K562 (cell line): ENCODE measurements around the gene FOXL3. TPM values are rescaled to one million over a fixed set of nuclear protein-coding genes. Genes with fewer than 3 reads are reported as not detected.

Source experiments
- ATF1 ChIP-seq, 2 experiments: fragments of 450-650 bp in 1 of 2; IDR thresholded peaks; 2 replicates each; pipeline ENCODE4 v1.6.1; 2016; ENCODE audit warnings: missing compliant biosample characterization in 1 of 2, missing genetic modification characterization in 1 of 2
- BCOR ChIP-seq: fragments of 450-650 bp; IDR thresholded peaks from 2 replicates; pipeline ENCODE4 v1.6.1; 2016
- CC2D1A ChIP-seq: fragments of 450-650 bp; IDR thresholded peaks from 2 replicates; pipeline ENCODE4 v1.6.1; 2017; ENCODE audit warnings: mild to moderate bottlenecking
- CTBP1 ChIP-seq: fragments of 450-650 bp; IDR thresholded peaks from 2 replicates; pipeline ENCODE4 v1.6.1; 2016; ENCODE audit warnings: borderline replicate concordance
- GABPB1 ChIP-seq: sonication (generic); formaldehyde crosslinking; IDR thresholded peaks from 2 replicates; pipeline ENCODE4 v1.8.0; 2022; ENCODE audit warnings: mild to moderate bottlenecking, missing genetic modification reagents
- KDM4B ChIP-seq, 2 experiments: fragments of 450-650 bp in 1 of 2; sonication (generic) in 1 of 2; IDR thresholded peaks; 2 replicates each; pipeline ENCODE4 v1.6.1; 2016 to 2017; ENCODE audit warnings: borderline replicate concordance in 2 of 2, antibody characterized with exemption in 1 of 2, low read depth in 1 of 2, mild to moderate bottlenecking in 1 of 2
- MYC ChIP-seq, 2 experiments: fragments of 250-450 bp in 1 of 2; sonication (Bioruptor Pico) in 1 of 2; IDR thresholded peaks; 2 replicates each; pipeline versions ENCODE4 v1.5.1 to v1.6.1; 2012 to 2021; ENCODE audit warnings: low read depth in 2 of 2, borderline replicate concordance in 1 of 2, improper control_type of control experiment in 1 of 2, low read length in 1 of 2, mild to moderate bottlenecking in 1 of 2, moderate library complexity in 1 of 2
- NFIC ChIP-seq: fragments of 450-650 bp; IDR thresholded peaks from 2 replicates; pipeline ENCODE4 v1.6.1; 2017; ENCODE audit warnings: mild to moderate bottlenecking, inconsistent platforms
- RBM25 ChIP-seq: fragments of 200-400 bp; formaldehyde crosslinking; IDR thresholded peaks from 2 replicates; pipeline ENCODE4 v1.6.1; 2018; ENCODE audit warnings: low read length, low read depth, moderate library complexity; ENCODE audit not compliant: severe bottlenecking
- SAFB ChIP-seq: fragments of 200-400 bp; formaldehyde crosslinking; IDR thresholded peaks from 2 replicates; pipeline ENCODE4 v1.6.1; 2017; ENCODE audit warnings: low read depth, low read length, borderline replicate concordance
- SMARCA5 ChIP-seq: fragments of 450-650 bp; IDR thresholded peaks from 2 replicates; pipeline ENCODE4 v1.6.1; 2016
- SPI1 ChIP-seq: IDR thresholded peaks from 2 replicates; pipeline ENCODE4 v1.6.1; 2011; ENCODE audit warnings: low read depth, low read length, control low read depth, borderline replicate concordance
- SREBF2 ChIP-seq: sonication (generic); formaldehyde crosslinking; IDR thresholded peaks from 2 replicates; pipeline ENCODE4 v1.4.0; 2020; ENCODE audit warnings: mild to moderate bottlenecking, missing genetic modification reagents
- ZC3H8 ChIP-seq: fragments of 450-650 bp; IDR thresholded peaks from 2 replicates; pipeline ENCODE4 v1.6.1; 2017
- ZFPM2 ChIP-seq: fragments of 250-450 bp; sonication (Bioruptor Pico); IDR thresholded peaks from 2 replicates; pipeline ENCODE4 v1.5.1; 2022; ENCODE audit warnings: mild to moderate bottlenecking
- ZKSCAN3 ChIP-seq: fragments of 250-450 bp; sonication (Bioruptor Pico); IDR thresholded peaks from 2 replicates; pipeline ENCODE4 v1.4.0; 2020
- ZNF766 ChIP-seq: fragments of 200-800 bp; sonication (Bioruptor generic); conservative IDR thresholded peaks from 2 replicates; pipeline ENCODE4 v1.6.1; 2016; ENCODE audit warnings: missing genetic modification characterization, missing compliant biosample characterization
- polyA plus RNA-seq, 8 experiments: library from polyadenylated mRNA; depleted of rRNA in 4 of 8; stranded (reverse) in 5 of 8; unstranded in 3 of 8; fragments of >200 nt; fragmentation: Nextera tagmentation in 2 of 8; fragmentation: Illumina TruSeq in 1 of 8; extraction: Ambion mirVana in 2 of 8; extraction: Trizol in 1 of 8; gene quantifications; 2 replicates each; pipeline versions ENCODE4 v1.2.1 to v1.2.3, GENCODE V29; 2011 to 2014; ENCODE audit warnings: inconsistent platforms in 1 of 8, missing spikeins in 1 of 8
- total RNA-seq, 7 experiments: library from RNA; depleted of rRNA in 6 of 7; stranded (reverse); fragments of >200 nt in 6 of 7; fragmentation: Illumina TruSeq in 2 of 7; extraction: Trizol in 2 of 7; gene quantifications; 2 replicates each; pipeline versions ENCODE4 v1.2.1 to v1.2.3, GENCODE V29; 2011 to 2021; ENCODE audit warnings: low replicate concordance in 1 of 7
- TF ChIP-seq, protein P1 (sequence below): fragments of 250-450 bp; sonication (Bioruptor Pico); IDR thresholded peaks from 2 replicates; pipeline ENCODE4 v1.4.0; 2020
- TF ChIP-seq, protein P2 (sequence below): fragments of 250-450 bp; sonication (Bioruptor Pico); IDR thresholded peaks from 2 replicates; pipeline ENCODE4 v1.5.0; 2021
- TF ChIP-seq, protein P3 (sequence below), 2 experiments: fragments of 450-650 bp; conservative IDR thresholded peaks; 2 replicates each; pipeline ENCODE4 v1.6.1; 2017; ENCODE audit warnings: mild to moderate bottlenecking in 2 of 2, moderate library complexity in 2 of 2

FOXL3 gene
- total and polyA plus RNA-seq, 9 of the 15 experiments (the other 6 are each of a cell fraction or from before 2014, with no cell fraction given) = not detected

DNA sequence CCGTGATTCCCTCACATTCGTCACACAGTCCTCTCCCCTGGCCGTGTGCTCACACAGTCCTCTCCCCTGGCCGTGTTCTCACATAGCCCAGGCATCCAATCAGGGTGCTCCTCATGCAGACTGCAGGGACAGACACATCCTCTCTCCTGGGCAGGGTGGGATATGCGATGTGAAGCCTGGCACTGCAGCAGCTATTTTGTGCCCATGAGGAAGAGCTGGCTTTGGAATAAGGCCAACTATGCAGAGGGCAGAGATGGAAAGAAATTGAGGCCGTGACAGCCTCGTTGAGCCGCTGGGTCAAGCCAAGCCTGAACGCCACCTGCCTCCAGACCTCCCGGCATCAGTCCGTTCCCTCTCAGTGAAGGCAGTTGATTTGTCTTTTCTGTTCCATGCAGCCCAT, 35.8 kb downstream of the FOXL3 start (continued):
- TF ChIP-seq, protein P1, sequence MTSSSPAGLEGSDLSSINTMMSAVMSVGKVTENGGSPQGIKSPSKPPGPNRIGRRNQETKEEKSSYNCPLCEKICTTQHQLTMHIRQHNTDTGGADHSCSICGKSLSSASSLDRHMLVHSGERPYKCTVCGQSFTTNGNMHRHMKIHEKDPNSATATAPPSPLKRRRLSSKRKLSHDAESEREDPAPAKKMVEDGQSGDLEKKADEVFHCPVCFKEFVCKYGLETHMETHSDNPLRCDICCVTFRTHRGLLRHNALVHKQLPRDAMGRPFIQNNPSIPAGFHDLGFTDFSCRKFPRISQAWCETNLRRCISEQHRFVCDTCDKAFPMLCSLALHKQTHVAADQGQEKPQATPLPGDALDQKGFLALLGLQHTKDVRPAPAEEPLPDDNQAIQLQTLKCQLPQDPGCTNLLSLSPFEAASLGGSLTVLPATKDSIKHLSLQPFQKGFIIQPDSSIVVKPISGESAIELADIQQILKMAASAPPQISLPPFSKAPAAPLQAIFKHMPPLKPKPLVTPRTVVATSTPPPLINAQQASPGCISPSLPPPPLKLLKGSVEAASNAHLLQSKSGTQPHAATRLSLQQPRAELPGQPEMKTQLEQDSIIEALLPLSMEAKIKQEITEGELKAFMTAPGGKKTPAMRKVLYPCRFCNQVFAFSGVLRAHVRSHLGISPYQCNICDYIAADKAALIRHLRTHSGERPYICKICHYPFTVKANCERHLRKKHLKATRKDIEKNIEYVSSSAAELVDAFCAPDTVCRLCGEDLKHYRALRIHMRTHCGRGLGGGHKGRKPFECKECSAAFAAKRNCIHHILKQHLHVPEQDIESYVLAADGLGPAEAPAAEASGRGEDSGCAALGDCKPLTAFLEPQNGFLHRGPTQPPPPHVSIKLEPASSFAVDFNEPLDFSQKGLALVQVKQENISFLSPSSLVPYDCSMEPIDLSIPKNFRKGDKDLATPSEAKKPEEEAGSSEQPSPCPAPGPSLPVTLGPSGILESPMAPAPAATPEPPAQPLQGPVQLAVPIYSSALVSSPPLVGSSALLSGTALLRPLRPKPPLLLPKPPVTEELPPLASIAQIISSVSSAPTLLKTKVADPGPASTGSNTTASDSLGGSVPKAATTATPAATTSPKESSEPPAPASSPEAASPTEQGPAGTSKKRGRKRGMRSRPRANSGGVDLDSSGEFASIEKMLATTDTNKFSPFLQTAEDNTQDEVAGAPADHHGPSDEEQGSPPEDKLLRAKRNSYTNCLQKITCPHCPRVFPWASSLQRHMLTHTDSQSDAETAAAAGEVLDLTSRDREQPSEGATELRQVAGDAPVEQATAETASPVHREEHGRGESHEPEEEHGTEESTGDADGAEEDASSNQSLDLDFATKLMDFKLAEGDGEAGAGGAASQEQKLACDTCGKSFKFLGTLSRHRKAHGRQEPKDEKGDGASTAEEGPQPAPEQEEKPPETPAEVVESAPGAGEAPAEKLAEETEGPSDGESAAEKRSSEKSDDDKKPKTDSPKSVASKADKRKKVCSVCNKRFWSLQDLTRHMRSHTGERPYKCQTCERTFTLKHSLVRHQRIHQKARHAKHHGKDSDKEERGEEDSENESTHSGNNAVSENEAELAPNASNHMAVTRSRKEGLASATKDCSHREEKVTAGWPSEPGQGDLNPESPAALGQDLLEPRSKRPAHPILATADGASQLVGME (CRISPR knock-in tag) = no peak
- peak; percentile 72; the same call in 1 of the 2 replicates for TF ChIP-seq SMARCA5
- TF ChIP-seq, protein P2, sequence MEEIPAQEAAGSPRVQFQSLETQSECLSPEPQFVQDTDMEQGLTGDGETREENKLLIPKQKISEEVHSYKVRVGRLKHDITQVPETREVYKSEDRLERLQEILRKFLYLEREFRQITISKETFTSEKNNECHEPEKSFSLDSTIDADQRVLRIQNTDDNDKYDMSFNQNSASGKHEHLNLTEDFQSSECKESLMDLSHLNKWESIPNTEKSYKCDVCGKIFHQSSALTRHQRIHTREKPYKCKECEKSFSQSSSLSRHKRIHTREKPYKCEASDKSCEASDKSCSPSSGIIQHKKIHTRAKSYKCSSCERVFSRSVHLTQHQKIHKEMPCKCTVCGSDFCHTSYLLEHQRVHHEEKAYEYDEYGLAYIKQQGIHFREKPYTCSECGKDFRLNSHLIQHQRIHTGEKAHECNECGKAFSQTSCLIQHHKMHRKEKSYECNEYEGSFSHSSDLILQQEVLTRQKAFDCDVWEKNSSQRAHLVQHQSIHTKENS (CRISPR knock-in tag) = no peak
- no peak for TF ChIP-seq SREBF2 (CRISPR knock-in tag)
- TF ChIP-seq ZNF766 = no peak
- no peak for TF ChIP-seq GABPB1
- TF ChIP-seq SAFB = no peak
- no peak for TF ChIP-seq CTBP1
- TF ChIP-seq ZFPM2 (CRISPR knock-in tag) = no peak
- peak; percentile 86 for TF ChIP-seq RBM25
- TF ChIP-seq KDM4B (IDR thresholded peaks at IDR 0.05; ENCODE audit: borderline replicate concordance in 2 of 2, low read depth in 1 of 2) = no peak
- 0 out of 2 replicates have a peak, but pooled peaks have one; percentile 17 for TF ChIP-seq BCOR
- TF ChIP-seq ATF1 (CRISPR knock-in tag; IDR thresholded peaks at IDR 0.05) = no peak
- TF ChIP-seq ATF1 (tag; IDR thresholded peaks at IDR 0.05) = no peak
- no peak for TF ChIP-seq MYC (IDR thresholded peaks at IDR 0.05; ENCODE audit: low read depth, low read length)
- TF ChIP-seq MYC (CRISPR knock-in tag; IDR thresholded peaks at IDR 0.05; ENCODE audit: borderline replicate concordance, low read depth) = no peak
- no peak for TF ChIP-seq SPI1
- no peak for TF ChIP-seq ZKSCAN3 (CRISPR knock-in tag)
- no peak for TF ChIP-seq ZC3H8
- TF ChIP-seq, protein P3, sequence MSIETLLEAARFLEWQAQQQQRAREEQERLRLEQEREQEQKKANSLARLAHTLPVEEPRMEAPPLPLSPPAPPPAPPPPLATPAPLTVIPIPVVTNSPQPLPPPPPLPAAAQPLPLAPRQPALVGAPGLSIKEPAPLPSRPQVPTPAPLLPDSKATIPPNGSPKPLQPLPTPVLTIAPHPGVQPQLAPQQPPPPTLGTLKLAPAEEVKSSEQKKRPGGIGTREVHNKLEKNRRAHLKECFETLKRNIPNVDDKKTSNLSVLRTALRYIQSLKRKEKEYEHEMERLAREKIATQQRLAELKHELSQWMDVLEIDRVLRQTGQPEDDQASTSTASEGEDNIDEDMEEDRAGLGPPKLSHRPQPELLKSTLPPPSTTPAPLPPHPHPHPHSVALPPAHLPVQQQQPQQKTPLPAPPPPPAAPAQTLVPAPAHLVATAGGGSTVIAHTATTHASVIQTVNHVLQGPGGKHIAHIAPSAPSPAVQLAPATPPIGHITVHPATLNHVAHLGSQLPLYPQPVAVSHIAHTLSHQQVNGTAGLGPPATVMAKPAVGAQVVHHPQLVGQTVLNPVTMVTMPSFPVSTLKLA (conservative IDR thresholded peaks at IDR 0.05) = no peak
- no peak for TF ChIP-seq CC2D1A
- peak; percentile 75 for TF ChIP-seq NFIC
